GM19397 (cell line): ENCODE data around the gene FAM3A.

Experiments
- ATAC-seq: cut with Tn5 transposase; IDR thresholded peaks from one replicate; pipeline ENCODE4 v1.9.1; 2021; ENCODE audit warnings: mild to moderate bottlenecking, moderate library complexity; ENCODE audit not compliant: unreplicated experiment

FAM3A gene

DNA sequence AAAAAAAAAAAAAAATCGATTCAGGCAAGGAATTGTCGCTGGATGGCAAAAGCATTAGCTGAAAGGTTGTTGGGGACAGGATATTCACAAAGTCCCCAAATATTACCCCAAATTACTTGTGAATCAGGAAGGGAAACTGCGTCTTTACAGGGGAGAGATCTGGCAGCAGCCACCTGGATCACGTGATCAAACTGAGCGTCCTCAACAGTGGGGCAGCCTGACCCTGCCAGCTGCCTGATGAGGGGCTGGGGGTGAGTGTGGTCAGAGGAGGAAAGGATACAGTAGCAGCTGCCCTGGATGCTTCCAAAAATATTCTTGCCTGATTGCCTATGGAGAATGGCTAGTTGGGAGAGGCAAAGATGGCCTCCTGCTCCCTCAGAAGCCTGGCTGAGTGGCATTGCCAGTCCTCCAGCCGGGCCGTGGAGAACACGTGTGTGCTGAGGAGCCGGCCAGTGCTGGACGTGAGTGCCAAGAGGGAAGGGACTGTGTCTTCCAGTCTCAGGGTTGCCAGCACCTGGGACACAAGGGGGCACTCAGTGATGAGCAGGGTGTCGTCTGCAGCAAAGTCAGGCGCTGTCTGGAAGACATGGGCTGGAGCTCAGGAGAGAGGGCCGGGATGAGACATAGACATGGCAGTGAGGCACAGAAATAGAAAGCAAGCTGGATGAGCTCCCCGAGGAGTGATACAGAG lies 34.0 kb downstream of the FAM3A start:
- no peak for ATAC-seq

DNA sequence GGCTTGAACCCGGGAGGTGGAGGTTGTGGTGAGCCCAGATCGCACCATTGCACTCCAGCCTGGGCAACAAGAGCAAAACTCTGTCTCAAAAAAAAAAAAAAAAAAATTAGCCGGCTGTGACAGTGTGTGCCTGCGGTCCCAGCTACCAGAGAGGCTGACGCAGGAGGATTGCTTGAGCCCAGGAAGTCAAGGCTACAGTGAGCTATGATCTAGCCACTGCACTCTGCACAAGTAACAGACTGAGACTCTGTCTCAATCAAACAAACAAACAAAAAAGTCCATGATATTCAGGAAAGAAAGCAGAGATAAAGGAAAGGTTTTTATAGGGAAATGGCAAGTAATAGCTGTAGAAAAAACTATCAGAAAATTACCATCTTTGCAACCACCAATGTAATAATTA lies 34.8 kb downstream of the FAM3A start:
- ATAC-seq: no peak

DNA sequence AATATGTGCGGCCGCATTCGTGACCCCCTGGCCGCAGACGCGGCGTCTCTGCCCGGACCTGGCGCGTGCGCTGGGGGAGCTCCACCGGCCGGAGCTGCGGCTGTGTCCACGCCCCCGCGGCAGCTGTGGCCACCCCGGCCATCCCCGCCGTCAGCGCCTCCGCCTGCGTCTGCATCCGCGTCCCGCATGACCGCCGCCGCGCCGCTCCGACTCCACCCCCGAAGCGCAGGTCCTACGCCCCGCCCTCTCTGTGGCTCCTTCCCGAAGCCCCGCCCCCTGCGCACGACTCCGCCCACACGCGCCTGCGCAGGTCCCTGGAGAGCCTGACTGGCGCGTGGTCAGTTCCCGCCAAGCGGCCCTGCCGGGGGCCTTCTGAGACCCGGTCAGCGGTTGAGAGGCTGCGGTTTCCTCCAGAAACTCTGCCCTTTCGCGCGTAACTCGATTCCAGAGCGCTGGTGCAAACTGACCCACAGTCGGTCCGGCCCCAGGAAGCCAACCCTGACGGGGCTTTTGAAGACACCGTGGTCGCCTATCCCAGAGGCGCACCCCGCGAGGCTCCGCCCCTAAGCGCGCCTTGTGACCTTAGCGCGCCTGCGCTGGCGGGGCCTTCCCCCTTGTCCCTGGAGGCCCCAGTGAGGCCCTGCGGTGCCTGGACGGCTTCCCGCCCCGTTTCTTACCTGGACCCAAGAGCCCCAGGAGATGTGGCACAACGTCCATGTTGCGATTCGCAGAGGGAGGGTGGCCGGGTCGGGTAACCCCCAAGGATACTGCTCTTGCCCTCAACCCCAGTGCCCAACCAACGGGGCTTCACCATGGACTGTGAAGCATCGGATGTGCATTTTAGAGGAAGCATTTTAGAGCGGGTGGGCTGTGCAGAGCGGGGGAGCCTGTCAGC lies 37.1 kb downstream of the FAM3A start, which contains the start of gene LAGE3:
LAGE3 (minus strand) TSS at position 554 of the 895 bp plus-strand sequence; CDS start at position 188, 366 bp downstream.
- ATAC-seq: peak; percentile 91

DNA sequence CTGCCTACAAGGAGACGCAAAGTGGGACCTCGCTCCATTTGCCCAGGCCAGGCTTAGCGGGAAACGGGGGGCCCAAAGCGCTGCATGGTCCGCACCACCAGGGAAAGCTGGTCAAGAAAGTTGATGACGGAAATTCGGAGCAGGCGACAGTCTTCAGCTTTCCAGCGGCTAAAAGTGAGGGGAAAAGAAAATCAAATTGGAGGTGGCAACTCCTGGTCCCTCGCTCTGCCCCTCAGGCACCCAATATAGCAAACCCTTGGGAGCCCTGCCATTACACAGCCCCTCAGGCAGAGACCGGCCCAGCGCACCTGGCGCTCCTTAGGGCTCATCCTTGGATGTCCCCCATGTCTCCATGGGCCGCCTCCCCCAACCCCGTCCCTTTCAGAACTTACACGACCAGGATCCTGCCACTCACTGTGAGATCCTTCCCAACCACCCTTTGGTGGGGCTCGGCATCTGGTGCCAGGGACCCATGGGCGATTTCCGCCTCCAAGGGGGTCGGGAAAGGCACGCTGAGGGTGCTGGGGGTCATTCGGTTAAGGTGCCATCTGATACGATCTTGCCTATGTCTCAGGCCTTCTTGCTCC lies 38.0 kb downstream of the FAM3A start:
- ATAC-seq: no peak

DNA sequence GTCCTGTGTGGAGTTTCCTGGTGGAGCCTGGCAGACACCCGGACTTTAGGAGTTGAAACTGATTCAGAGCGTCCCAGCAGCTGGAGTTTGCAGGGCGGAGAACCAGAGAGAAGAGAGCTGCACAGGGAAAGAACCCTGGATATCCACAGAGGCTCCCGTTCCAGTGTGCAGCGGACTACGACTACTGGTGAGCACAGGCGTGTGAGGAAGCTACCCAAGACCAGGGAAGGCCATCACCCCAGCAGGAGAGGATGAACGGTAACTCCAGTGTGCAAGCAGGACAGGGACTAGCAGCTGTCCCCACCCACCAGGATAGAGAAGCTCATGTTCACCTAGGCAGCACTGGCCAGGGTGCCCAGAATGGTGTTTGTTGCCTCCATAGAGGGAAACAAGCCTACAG lies 39.2 kb downstream of the FAM3A start:
- ATAC-seq: no peak

DNA sequence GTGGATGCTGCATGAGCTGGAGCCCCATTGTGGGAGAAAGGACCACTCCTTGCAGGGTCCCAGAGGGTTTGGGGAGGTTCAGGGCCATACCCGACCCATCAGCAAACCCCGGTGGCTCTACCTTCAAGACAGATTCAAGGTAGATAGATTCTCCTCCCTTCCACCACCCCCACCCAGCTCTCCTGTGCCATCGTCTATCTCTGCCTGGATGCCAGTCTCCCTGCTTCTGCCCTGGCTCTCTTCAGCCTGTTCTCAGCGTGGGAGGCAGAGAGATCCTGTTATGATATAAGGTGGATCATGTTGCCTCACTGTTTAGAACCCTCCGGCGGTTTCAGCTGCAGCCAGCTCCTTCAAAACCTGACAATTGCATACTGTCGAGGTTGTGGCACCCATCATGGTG lies 42.3 kb downstream of the FAM3A start:
- ATAC-seq: no peak

DNA sequence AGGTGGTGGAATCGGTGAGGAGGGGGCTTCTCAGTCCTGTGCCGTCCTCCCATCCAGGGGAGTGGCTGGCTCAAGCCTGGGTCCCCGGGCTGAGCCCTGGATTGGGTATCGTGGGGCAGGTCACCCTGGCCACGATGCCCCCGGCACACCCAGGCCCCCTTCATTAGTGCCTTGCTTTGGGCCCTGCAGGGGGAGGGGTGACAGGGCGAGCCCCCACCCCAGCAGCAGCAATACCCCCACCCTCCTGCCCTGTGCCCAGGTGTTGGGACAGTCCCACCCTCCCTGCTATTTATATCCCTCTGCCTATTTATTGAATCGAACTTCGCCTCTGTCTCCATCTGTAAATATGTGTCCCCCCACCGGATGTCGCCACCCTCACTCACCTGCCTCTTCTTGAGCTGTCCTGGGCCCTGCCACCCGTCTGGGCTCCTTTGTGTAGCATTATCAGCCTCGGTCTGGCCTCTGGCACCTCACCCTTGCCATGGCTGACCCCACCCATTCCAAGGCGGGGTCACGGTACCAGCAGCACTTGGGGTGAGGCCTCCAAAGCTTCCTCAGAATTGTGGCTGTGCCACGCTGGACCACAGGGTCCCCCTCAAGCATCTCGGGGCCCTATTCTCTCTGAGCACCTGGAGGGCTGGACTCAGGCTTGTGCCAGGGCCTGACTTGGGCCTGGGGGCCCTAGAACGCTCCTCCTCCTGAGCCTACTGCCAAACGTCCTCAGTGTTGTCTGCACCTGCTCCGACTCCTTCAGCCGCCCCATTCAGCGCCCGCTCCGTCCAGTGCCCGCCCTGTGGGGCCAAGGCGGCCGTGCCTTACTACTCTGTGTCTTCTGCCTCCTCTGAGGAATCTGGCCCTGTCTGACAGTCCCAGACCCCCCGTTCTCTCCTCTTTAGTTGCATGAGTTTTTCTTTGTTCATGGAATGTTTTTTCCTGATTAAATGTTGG lies 43.1 kb downstream of the FAM3A start:
- no peak for ATAC-seq

DNA sequence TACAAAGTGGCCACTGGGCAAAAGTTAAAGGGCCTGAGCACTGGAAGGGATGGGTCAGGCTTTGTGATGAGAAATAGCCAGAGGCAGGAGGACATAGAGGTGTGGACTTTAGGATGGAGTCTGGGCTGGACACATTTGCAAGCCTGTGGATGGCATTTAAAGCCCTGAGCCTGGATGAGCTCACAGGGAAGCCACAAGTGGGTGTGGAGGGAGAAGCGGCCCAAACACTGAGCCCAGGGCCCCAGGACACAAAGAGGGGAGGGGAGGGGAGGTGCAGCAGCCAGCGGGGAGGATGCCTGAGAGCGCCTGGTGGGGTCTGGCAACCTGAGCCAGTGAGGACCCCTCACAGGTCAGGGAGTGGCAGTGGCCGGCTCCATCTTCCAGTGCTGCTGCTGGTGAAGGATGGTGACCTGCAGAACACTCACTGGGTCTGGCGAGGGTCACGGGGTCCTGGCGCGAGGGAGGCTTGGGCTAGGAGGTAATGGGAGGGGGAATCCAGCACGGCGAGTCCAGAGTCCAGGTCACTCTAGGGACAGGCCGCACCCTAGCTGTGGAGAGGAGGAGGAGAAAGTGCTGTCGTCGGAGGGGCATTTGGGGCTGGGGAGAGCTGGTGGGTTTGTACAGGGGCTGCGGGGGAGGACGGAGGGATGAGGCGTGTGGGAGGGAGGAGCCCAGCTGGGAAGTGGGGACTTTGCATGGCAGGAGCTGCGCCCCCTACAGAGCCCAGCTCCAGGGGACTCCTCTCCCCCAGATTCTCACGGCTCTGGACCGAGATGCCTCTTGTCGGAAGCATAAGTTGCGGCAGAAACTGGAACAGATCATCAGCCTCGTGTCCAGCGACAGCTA lies 44.0 kb downstream of the FAM3A start:
- ATAC-seq: no peak

DNA sequence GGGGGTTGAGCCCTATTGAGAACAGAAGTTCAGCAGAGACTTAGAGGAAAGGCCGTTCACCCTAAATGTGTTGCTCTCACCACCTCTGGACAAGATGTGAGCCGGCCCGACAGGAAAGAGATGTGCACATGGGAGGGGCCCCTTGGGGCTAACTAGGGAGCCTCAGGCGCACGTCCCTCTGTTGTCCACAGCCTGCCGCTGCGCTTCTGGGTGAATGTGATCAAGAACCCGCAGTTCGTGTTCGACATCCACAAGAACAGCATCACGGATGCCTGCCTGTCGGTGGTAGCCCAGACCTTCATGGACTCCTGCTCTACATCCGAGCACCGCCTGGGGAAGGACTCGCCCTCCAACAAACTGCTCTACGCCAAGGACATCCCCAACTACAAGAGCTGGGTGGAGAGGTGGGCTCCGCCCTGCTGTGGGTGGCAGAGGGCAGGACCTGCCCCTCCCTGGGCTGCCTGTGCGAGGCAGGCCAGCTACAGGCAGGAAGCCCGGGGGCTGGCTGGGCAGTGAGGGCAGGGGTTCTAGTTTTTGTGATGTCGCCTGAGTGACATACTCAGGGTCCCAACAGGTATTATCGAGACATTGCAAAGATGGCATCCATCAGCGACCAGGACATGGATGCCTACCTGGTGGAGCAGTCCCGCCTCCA lies 45.0 kb downstream of the FAM3A start:
- no peak for ATAC-seq

DNA sequence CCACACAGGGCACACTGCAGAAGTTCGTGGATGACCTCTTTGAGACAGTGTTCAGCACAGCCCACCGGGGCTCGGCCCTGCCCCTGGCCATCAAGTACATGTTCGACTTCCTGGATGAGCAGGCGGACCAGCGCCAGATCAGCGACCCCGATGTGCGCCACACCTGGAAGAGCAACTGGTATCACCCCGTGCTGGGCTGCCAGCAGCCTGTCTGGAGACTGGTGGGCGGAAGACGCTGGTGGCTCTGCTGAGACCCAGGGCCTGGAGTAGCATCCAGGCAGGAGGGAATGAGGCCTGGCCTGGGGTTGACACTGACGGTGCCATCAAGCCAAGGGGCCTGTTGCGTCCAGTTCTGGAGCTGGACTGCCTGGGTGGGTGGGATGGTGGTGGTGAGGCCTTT lies 45.6 kb downstream of the FAM3A start:
- no peak for ATAC-seq

DNA sequence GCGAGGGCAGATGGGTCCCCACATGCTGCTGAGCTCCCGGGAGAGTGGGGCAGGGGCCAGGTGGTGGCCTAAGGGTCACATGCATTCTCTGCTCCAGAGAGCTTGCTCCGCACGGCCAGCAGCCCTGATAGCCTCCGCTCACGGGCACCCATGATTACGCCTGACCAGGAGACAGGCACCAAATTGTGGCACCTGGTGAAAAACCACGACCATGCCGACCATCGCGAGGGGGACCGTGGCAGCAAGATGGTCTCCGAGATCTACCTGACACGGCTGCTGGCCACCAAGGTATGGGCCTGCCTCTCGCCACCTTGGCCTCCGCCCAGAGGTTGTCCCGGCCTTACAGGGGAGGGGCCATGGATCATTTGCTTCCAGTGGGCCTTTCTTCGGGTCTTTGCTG lies 46.2 kb downstream of the FAM3A start:
- no peak for ATAC-seq

DNA sequence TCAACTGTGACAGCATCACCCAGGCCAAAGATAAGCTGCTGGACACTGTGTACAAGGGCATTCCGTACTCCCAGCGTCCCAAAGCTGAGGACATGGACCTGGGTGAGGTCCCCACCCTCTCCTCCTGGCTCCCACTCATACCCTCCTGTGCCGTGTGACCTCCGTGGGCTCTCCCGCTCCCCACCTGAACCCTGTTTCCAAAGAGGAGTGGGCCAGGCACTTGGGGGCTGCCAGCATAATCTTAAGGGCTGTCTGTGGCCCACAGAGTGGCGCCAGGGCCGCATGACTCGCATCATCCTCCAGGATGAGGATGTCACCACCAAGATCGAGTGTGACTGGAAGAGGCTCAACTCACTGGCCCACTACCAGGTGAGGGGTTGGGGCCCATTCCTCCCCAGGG lies 46.9 kb downstream of the FAM3A start:
- no peak for ATAC-seq

DNA sequence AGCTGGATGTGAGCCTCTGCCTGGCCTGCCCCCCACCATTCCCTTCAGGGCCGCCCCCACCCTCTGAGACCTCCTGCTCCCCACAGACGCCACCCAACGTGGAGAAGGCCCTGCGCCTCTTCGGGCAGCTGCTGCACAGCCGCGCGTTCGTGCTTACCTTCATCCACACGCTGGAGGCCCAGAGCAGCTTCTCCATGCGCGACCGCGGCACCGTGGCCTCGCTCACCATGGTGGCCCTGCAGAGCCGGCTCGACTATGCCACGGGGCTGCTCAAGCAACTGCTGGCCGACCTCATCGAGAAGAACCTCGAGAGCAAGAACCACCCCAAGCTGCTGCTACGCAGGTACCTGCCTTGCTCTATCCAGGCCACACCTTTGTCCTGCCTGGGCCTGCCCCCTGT lies 47.8 kb downstream of the FAM3A start:
- no peak for ATAC-seq

DNA sequence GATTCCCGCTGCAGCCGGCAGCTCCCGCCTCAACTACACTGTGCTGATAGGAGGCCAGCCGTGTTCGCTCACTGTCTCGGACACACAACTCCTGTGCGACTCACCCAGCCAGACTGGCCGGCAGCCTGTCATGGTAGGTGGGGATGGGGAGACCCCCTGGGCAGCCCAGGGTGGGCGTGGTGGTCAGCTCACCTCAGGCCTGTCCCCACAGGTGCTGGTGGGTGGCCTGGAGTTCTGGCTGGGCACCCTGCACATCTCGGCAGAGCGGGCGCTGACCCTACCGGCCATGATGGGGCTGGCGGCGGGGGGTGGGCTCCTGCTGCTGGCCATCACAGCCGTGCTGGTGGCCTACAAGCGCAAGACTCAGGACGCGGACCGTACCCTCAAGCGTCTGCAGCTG lies 48.5 kb downstream of the FAM3A start:
- no peak for ATAC-seq

DNA sequence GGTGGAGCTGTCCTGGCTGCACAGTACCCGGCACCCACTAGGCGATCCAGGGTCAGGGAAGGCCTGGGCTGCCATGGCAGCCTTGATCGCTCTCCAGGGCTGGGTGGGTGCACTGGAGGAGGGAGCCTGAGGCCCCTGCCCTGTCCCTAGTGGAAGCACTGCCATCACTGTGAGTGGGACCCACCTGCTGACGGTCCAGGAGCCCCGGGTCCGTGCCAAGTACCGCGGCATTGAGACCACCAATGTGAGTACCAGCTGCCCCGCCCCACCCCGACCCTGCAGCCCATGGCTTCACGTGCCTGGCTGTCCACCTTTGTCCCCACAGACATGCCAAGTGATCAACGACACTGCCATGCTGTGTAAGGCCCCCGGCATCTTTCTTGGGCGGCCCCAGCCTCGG lies 49.1 kb downstream of the FAM3A start:
- no peak for ATAC-seq

DNA sequence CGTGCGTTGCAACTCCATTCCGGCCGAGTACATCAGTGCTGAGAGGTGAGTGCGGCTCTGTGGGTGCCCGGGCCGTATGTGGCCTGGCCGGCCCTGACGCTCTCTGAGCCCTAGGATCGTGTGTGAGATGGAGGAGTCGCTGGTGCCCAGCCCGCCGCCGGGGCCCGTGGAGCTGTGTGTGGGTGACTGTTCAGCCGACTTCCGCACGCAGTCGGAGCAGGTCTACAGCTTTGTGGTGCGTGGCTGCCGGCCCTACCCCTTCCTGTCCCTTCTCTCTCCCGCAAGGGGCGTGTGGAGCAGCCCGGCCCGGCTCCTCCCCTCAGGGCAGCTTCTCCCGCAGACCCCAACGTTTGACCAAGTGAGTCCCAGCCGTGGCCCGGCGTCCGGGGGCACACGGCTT lies 50.0 kb downstream of the FAM3A start:
- ATAC-seq: no peak

DNA sequence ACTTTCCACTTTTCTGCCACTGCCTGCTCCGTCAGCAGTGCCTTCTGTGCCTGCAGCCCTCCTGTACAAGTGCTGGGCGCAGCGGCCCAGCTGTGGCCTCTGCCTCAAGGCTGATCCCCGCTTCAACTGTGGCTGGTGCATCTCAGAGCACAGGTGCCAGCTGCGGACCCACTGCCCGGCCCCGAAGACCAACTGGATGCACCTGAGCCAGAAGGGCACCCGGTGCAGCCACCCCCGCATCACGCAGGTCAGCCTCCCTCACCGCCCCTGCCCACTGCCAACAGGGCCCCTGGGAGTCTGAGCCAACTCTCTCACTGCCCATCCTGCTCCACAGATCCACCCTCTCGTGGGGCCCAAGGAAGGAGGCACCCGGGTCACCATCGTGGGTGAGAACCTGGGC lies 50.4 kb downstream of the FAM3A start:
- no peak for ATAC-seq

DNA sequence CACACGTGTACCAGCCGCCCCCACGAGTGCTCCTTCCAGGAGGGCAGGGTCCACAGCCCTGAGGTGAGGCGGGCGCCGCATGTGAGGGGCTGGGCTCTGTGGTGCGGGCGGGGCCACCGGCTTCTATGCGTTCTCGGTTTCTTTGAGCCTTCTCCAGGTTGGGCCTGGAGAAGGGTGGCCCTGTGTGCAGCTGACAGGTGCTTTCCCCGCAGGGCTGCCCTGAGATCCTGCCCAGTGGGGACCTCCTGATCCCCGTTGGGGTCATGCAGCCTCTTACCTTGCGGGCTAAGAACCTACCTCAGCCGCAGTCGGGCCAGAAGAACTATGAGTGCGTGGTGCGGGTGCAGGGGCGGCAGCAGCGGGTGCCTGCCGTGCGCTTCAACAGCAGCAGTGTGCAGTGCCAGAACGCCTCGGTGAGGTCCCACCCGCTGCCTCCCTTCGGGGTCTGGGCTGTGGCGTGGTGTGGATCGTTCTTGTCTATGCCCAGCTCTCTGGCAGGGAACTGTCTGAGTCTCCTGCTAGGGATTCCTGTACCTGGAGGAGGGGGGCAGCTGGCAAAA lies 51.1 kb downstream of the FAM3A start:
- ATAC-seq: no peak

DNA sequence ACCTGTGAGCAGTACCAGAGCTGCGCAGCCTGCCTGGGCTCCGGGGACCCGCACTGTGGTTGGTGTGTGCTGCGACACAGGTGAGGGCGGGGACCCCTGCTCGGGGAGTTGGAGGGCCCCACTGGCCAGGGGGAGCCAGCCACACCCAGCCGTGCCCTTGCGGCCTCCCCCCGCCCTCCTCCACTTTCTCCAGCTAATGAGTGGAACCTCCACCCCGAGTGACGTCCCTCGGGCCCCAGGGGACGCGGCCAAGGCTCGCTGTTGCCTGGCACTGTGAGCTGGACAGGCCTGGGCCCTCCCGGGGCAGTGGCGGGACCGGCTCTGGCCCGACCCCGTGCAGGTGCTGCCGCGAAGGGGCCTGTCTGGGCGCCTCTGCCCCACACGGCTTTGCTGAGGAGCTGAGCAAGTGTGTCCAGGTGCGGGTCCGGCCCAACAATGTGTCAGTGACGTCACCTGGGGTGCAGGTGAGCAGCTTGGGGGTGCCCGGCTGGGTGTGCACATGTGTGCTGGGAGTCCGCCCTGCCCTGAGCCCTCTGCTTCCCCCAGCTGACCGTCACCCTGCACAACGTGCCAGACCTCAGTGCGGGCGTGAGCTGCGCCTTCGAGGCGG lies 52.3 kb downstream of the FAM3A start:
- no peak for ATAC-seq
